Endothelial cell of umbilical vein (primary cell): ENCODE results near the gene ABCG4. TPM values are rescaled to one million over a fixed set of nuclear protein-coding genes. Genes with fewer than 3 reads are reported as not detected.

Source experiments
- BruUV-seq: library from RNA; stranded (reverse); fragments of 400-500 nt; replicated peaks from 2 replicates; lab custom pipeline; 2021; lab: Mats Ljungman, UMichigan
- CTCF ChIA-PET: fragments of 300-600, 350-600 bp; sonication (Branson Sonifier 250); formaldehyde crosslinking; loops from one replicate; lab custom pipeline; 2021; ENCODE audit warnings: antibody characterized with exemption, inconsistent platforms; lab: Charles Lee
- POLR2A ChIA-PET: fragments of 300-600, 350-600 bp; sonication (Branson Sonifier 250); formaldehyde crosslinking; loops from one replicate; lab custom pipeline; 2021; ENCODE audit warnings: antibody characterized with exemption, inconsistent platforms; lab: Charles Lee
- DNase-seq: peaks from one replicate; pipeline ENCODE4 v3.0.0-alpha.2; 2011; ENCODE audit warnings: low read depth, low spot score
- FAIRE-seq: peaks from 2 replicates; lab custom pipeline; 2011; peaks lifted over from hg19 to GRCh38; lab: Jason Lieb, UNC
- H2AFZ ChIP-seq: 2 replicates; pipeline ENCODE4 v1.6.0; 2012; ENCODE audit warnings: low read depth, low read length, control low read depth, inconsistent platforms
- H3K27ac ChIP-seq: 2 replicates; pipeline ENCODE4 v1.5.1; 2011; ENCODE audit warnings: low read depth, mild to moderate bottlenecking, control low read depth, low read length, moderate library complexity; ENCODE audit not compliant: insufficient read depth
- H3K27me3 ChIP-seq, 2 experiments: 2 replicates each; pipeline versions ENCODE4 v1.6.0 to v1.6.1; 2011; ENCODE audit warnings: low read length in 2 of 2, mixed read lengths in 1 of 2; ENCODE audit not compliant: control insufficient read depth in 2 of 2, insufficient read depth in 2 of 2
- H3K36me3 ChIP-seq, 2 experiments: 2 replicates in 1 of 2; 3 replicates in 1 of 2; pipeline ENCODE4 v1.5.1; 2011; ENCODE audit warnings: low read length in 2 of 2, mild to moderate bottlenecking in 1 of 2, moderate library complexity in 1 of 2; ENCODE audit not compliant: control insufficient read depth in 2 of 2, insufficient read depth in 2 of 2; ENCODE audit errors: extremely low read depth in 1 of 2
- H3K4me1 ChIP-seq: 3 replicates; pipeline ENCODE4 v1.5.1; 2011; ENCODE audit warnings: mild to moderate bottlenecking, low read length; ENCODE audit not compliant: control insufficient read depth, insufficient read depth; ENCODE audit errors: extremely low read depth
- H3K4me2 ChIP-seq: 2 replicates; pipeline ENCODE4 v1.6.1; 2011; ENCODE audit warnings: low read length, control low read depth, mixed read lengths; ENCODE audit not compliant: insufficient read depth
- H3K4me3 ChIP-seq, 3 experiments: fragments of 200-600 bp in 1 of 3; sonication (generic), shearing (Covaris generic) in 1 of 3; replicated peaks in 1 of 3; 2 replicates each; pipeline ENCODE4 v1.5.1; 2011 to 2016; ENCODE audit warnings: control low read depth in 3 of 3, low read length in 3 of 3, mild to moderate bottlenecking in 2 of 3, inconsistent platforms in 1 of 3, low read depth in 1 of 3, moderate library complexity in 1 of 3; ENCODE audit not compliant: insufficient read depth in 1 of 3
- H3K79me2 ChIP-seq: 2 replicates; pipeline ENCODE4 v1.6.0; 2012; ENCODE audit warnings: low read length, inconsistent platforms; ENCODE audit not compliant: control insufficient read depth, insufficient read depth
- H3K9ac ChIP-seq: replicated peaks from 2 replicates; pipeline ENCODE3; 2011; ENCODE audit warnings: low read length, control low read depth; ENCODE audit not compliant: insufficient read depth; ENCODE audit errors: extremely low read depth
- H3K9me1 ChIP-seq: replicated peaks from 3 replicates; pipeline ENCODE4 v1.6.0; 2011; ENCODE audit warnings: mild to moderate bottlenecking, low read length; ENCODE audit not compliant: control insufficient read depth, insufficient read depth; ENCODE audit errors: extremely low read depth
- H3K9me3 ChIP-seq: replicated peaks from 2 replicates; pipeline ENCODE4 v1.5.1; 2012; ENCODE audit warnings: low read length, inconsistent platforms; ENCODE audit not compliant: control insufficient read depth, insufficient read depth
- H4K20me1 ChIP-seq: replicated peaks from 2 replicates; pipeline ENCODE3; 2011; ENCODE audit warnings: mild to moderate bottlenecking, low read length; ENCODE audit not compliant: control insufficient read depth, insufficient read depth; ENCODE audit errors: extremely low read depth
- CTCF ChIP-seq, 2 donors: IDR thresholded peaks; 1 replicate in 1 of 2; 2 replicates in 1 of 2; pipeline ENCODE4 v1.5.1; 2011; ENCODE audit warnings: low read length in 2 of 2, mild to moderate bottlenecking in 2 of 2, moderate library complexity in 2 of 2, control low read depth in 1 of 2, inconsistent platforms in 1 of 2, low read depth in 1 of 2; ENCODE audit not compliant: insufficient read depth in 1 of 2; ENCODE audit errors: extremely low read depth in 1 of 2
- EZH2 ChIP-seq: IDR thresholded peaks from 2 replicates; pipeline ENCODE4 v1.6.1; 2012; ENCODE audit warnings: borderline replicate concordance, low read depth, mild to moderate bottlenecking, moderate library complexity, low read length, inconsistent platforms; ENCODE audit not compliant: severe bottlenecking
- FOS ChIP-seq: IDR thresholded peaks from 2 replicates; pipeline ENCODE4 v1.6.1; 2011; ENCODE audit warnings: mild to moderate bottlenecking, low read length, moderate library complexity, borderline replicate concordance; ENCODE audit not compliant: insufficient read depth
- GATA2 ChIP-seq: IDR thresholded peaks from 2 replicates; pipeline ENCODE4 v1.7.0; 2011; ENCODE audit warnings: low read depth, mild to moderate bottlenecking, moderate library complexity, mixed read lengths, low read length; ENCODE audit not compliant: insufficient read length, insufficient read depth
- JUN ChIP-seq: IDR thresholded peaks from 2 replicates; pipeline ENCODE4 v1.6.1; 2011; ENCODE audit warnings: borderline replicate concordance, low read depth; ENCODE audit not compliant: insufficient read length, insufficient read depth
- MAX ChIP-seq: IDR thresholded peaks from 2 replicates; pipeline ENCODE4 v1.6.1; 2011; ENCODE audit not compliant: insufficient read depth, insufficient read length
- MYC ChIP-seq: IDR thresholded peaks from one replicate; pipeline ENCODE4 v1.6.1; 2011; ENCODE audit warnings: mild to moderate bottlenecking, low read depth, low read length
- POLR2A ChIP-seq: IDR thresholded peaks from 2 replicates; pipeline ENCODE4 v1.6.1; 2012; ENCODE audit warnings: low read depth, mild to moderate bottlenecking, control low read depth, low read length
- POLR2AphosphoS5 ChIP-seq: IDR thresholded peaks from 2 replicates; pipeline ENCODE4 v1.6.1; 2012; ENCODE audit warnings: low read depth, mild to moderate bottlenecking, control low read depth, low read length, moderate library complexity; ENCODE audit not compliant: insufficient read depth
- dilution Hi-C: fragments of 300-500 bp; cut with MboI; formaldehyde crosslinking; loops from one replicate; pipeline ENCODE4 v1.15.0; 2019; ENCODE audit warnings: low sequenced_read_pairs; ENCODE audit not compliant: extremely low pct_ligation_motif_present
- intact Hi-C: fragments of 100-400 bp; cut with micrococcal nuclease; formaldehyde crosslinking; loops from one replicate; pipeline ENCODE4 v1.10.0; 2022
- polyA plus RNA-seq, 4 experiments: library from polyadenylated mRNA; depleted of rRNA in 3 of 4; stranded (reverse) in 3 of 4; unstranded in 1 of 4; fragments of >200 nt; gene quantifications; 2 replicates each; pipeline versions ENCODE4 v1.2.1 to v1.2.3, GENCODE V29; 2011 to 2012; ENCODE audit warnings: missing spikeins in 1 of 4
- total RNA-seq: library from RNA; stranded (reverse); gene quantifications from 2 replicates; pipeline ENCODE4 v1.2.3, GENCODE V29; 2021

ABCG4 gene
- total and polyA plus RNA-seq, 2 donors (not counting 3 experiments of a cell fraction or from before 2014, with no cell fraction given) = 1.0 to 1.7 TPM

GRCh38 chr11:119113716-119114115 is 35.1 kb upstream of the ABCG4 start:
- intact Hi-C loops (no loop called here), dilution Hi-C loops (no loop called here)
- BruUV-seq = no TSS peak
- H3K9me1 ChIP-seq = no peaks in the 10 kb centered on the region
- POLR2A ChIA-PET = no interaction called here
- peaks cover 5% of the 10 kb centered on the region for H3K4me1 ChIP-seq
- H3K4me3 ChIP-seq = no peak overlapping the region
- no peak overlapping the region for H3K9ac ChIP-seq
- no peak overlapping the region for H2AFZ ChIP-seq
- no peak for DNase-seq
- CTCF ChIA-PET = interaction anchor here (1.2 kb wide), 1 partner anchor 11 kb away, joined by 3 read pairs; no protein-coding TSS in a partner anchor
- H3K4me2 ChIP-seq = no peak overlapping the region
- H4K20me1 ChIP-seq = no peaks in the 10 kb centered on the region
- H3K36me3 ChIP-seq = peaks cover 7 to 27% of the 10 kb centered on the region in 2 experiments
- H3K27ac ChIP-seq = no peak overlapping the region
- no peak for FAIRE-seq
- H3K79me2 ChIP-seq = no peaks in the 10 kb centered on the region
- H3K9me3 ChIP-seq = no peaks in the 10 kb centered on the region
- TF ChIP-seq CTCF (IDR thresholded peaks at IDR 0.05; ENCODE audit: extremely low read depth in 1 of 2, insufficient read depth in 1 of 2, low read depth in 1 of 2, low read length in 2 of 2) (no peak), EZH2 (no peak), GATA2 (no peak), MYC (no peak), MAX (no peak), JUN (no peak), POLR2AphosphoS5 (no peak), FOS (no peak), POLR2A (no peak)
- no peaks in the 10 kb centered on the region for H3K27me3 ChIP-seq
